LNCaP clone FGC (cell line): ENCODE results near the gene MBNL3.
A peak's percentile ranks its signal among the peaks of the same experiment; 100 is the strongest.

Source experiments
- DNase-seq: peaks from one replicate; pipeline ENCODE4 v3.0.0-alpha.2; 2011; ENCODE audit warnings: low read depth
- H3K4me3 ChIP-seq: 2 replicates; pipeline ENCODE4 v1.5.1; 2011; ENCODE audit warnings: mild to moderate bottlenecking, low read depth, low read length, control low read depth
- CTCF ChIP-seq: IDR thresholded peaks from 2 replicates; pipeline ENCODE4 v1.5.1; 2012; ENCODE audit warnings: mild to moderate bottlenecking; ENCODE audit not compliant: control insufficient read depth, insufficient read depth; ENCODE audit errors: extremely low read depth

The MBNL3 gene

GRCh38 chrX:132389480-132389879, 99.4 kb downstream of the MBNL3 start:
- no peak for TF ChIP-seq CTCF
- H3K4me3 ChIP-seq, result no peak overlapping the region
- no peak for DNase-seq

DNA sequence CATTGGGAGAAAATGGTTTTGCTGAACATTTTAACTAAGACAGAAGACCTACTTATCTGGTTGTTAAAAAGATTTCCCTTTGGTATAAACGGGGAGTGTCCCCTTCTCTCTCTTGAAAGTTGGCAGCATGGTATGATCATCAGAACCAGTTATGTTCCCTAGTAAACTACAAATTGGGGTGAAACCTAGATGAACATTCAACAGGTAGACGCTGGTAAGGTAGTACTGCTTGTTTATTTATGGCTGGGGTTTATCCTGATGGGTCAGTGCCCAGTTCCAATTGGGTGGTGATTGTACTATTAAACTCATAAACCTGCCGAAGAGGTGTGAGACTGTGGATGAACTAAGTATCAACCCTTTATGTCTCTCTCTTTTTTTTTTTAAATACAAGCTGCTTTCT, 100.5 kb downstream of the MBNL3 start:
- TF ChIP-seq CTCF, result no peak
- H3K4me3 ChIP-seq, result no peak overlapping the region

DNA sequence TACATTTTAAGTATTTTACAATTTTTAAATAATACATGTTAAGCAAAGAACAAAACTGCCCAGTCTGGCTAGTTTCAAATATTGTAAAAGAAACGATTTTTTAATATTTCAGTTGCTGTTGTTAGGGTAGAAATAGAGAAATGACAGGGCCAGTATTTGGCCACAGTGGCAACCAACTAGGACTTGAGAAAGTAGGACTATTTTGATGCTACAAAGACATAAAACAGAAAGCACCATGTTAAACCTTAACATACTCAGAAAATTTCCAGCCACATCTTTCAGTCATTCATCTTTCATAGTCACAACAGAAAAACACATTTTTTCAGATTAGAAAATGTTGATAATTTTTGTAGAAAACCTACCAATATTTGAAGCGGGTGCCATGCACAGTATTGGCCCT, 104.5 kb downstream of the MBNL3 start:
- no peak overlapping the region for H3K4me3 ChIP-seq
- no peak for TF ChIP-seq CTCF
- DNase-seq, result no peak

More for the DNA sequence above, 100.5 kb downstream of the MBNL3 start:
- DNase-seq, result no peak

DNA sequence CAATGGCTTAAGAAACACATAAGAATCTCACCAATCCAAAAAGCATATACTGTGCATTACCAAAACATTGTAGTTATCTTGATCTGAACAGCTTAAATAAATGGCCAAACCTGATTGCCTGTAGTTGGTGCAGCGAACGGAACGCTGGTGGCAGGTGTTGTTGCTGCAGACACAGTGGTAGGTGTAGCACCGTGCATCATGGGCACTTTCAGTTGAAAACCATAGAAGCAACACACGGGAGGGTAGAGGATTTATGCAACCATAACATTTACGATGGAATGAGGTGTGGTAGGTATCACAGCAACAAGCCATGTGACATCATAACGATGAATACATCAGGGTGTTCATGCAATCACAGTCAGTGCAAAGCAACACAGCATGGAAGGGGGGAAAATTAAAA, 106.8 kb downstream of the MBNL3 start:
- no peak for DNase-seq
- TF ChIP-seq CTCF, result no peak
- H3K4me3 ChIP-seq, result no peak overlapping the region

DNA sequence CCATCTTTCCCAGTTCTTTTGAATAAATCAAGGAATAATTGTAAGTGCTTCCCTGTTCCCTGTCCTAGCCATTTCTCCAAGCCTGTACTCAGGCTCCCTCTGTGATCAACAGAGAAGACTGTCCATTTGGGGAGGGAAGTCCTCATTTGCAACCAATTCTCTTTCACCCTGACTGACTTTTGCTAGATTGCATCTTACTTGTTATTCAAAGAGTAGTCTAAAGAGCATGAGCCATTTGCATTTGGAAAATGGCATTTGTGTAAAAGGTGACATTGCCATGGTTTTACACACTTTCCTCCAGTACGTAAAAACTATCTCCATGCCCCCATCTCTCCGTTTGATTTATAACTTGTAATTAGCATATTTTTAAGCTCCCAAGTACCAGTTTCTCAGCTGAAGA, 110.6 kb downstream of the MBNL3 start:
- DNase-seq, result no peak

DNA sequence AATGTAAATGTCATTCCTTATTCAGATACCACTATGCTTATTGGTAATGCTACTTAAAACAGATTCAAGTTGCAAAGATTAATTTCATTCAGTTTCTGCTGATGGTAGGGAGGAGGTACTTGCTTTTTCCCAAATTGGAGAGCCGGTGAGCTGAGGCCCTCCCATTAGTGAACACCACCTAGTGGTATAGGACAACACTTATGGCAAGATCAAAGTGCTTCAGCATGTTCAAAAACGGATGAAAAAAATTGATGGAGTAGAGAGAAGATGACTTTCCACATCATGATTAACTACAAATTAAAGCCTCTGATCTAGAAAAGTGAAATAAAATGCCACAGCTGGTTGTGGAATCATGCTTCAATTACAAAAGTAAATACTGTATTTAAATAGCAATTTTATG, 112.9 kb downstream of the MBNL3 start:
- H3K4me3 ChIP-seq, result no peak overlapping the region
- TF ChIP-seq CTCF, result no peak
- DNase-seq, result no peak

More for the DNA sequence above, 110.6 kb downstream of the MBNL3 start:
- H3K4me3 ChIP-seq, result no peak overlapping the region
- TF ChIP-seq CTCF, result no peak

GRCh38 chrX:132373610-132374009, 115.2 kb downstream of the MBNL3 start:
- DNase-seq, result no peak
- H3K4me3 ChIP-seq, result no peak overlapping the region
- TF ChIP-seq CTCF, result 0 out of 2 replicates have a peak, but pooled peaks have one; percentile 3
